RWPE1 (cell line): ENCODE measurements around the gene ZBTB21.
A peak's percentile ranks its signal among the peaks of the same experiment; 100 is the strongest.

ENCODE experiments used
- CTCF ChIA-PET: fragments of 350-600 bp; sonication (Branson Sonifier 250); formaldehyde crosslinking; extraction: SDS; loops from one replicate; lab custom pipeline; 2021; lab: Yijun Ruan, JAX
- POLR2A ChIA-PET: fragments of 400-600 bp; formaldehyde crosslinking; extraction: SDS; loops from one replicate; lab custom pipeline; 2020; ENCODE audit warnings: antibody characterized with exemption; ENCODE audit not compliant: low non-redundant PET; lab: Yijun Ruan, JAX
- DNase-seq: peaks from one replicate; pipeline ENCODE4 v3.0.0; 2012; ENCODE audit warnings: low spot score
- H3K27ac ChIP-seq: fragments of 450-650 bp; 2 replicates; pipeline ENCODE4 v1.5.1; 2017
- CTCF ChIP-seq: fragments of 450-650 bp; conservative IDR thresholded peaks from 2 replicates; pipeline ENCODE4 v1.5.1; 2017; ENCODE audit warnings: low read depth, mild to moderate bottlenecking

Gene ZBTB21

GRCh38 chr21:42037516-42037915 is 27.4 kb upstream of the ZBTB21 start:
- TF ChIP-seq CTCF = no peak
- no peak overlapping the region for H3K27ac ChIP-seq
- no peak for DNase-seq
- ChIA-PET POLR2A (no interaction called here), CTCF (no interaction called here)

- CTCF ChIA-PET = no interaction called here
- no peak for DNase-seq
- no peak for TF ChIP-seq CTCF
- POLR2A ChIA-PET = no interaction called here
- no peak overlapping the region for H3K27ac ChIP-seq
Measured at GRCh38 chr21:42036313-42036712, 26.2 kb upstream of the ZBTB21 start.

- POLR2A ChIA-PET = no interaction called here
- no peak for DNase-seq
- TF ChIP-seq CTCF = no peak
- H3K27ac ChIP-seq = no peak overlapping the region
- CTCF ChIA-PET = no interaction called here
Measured at GRCh38 chr21:42032968-42033367, 22.8 kb upstream of the ZBTB21 start.

- POLR2A ChIA-PET = interaction anchor here (0.6 kb wide), 1 partner anchor 54 kb away, joined by 4 read pairs; no protein-coding TSS in a partner anchor
- peak overlapping the region; percentile 7; the same call in 1 of the 2 replicates for H3K27ac ChIP-seq
- no peak for DNase-seq
- CTCF ChIA-PET = interaction anchor here (0.6 kb wide), 1 partner anchor 215 kb away, joined by 5 read pairs; no protein-coding TSS in a partner anchor
- no peak for TF ChIP-seq CTCF
Measured at GRCh38 chr21:42032266-42032665, 22.1 kb upstream of the ZBTB21 start.

GRCh38 chr21:42031816-42032215 is 21.7 kb upstream of the ZBTB21 start:
- peak overlapping the region; percentile 7; the same call in 1 of the 2 replicates for H3K27ac ChIP-seq
- DNase-seq = no peak
- ChIA-PET POLR2A (interaction anchor here (0.6 kb wide), 1 partner anchor 54 kb away, joined by 4 read pairs; no protein-coding TSS in a partner anchor), CTCF (interaction anchor here (0.6 kb wide), 1 partner anchor 215 kb away, joined by 5 read pairs; no protein-coding TSS in a partner anchor)
- no peak for TF ChIP-seq CTCF

GRCh38 chr21:42031241-42031640 is 21.1 kb upstream of the ZBTB21 start:
- no peak for TF ChIP-seq CTCF
- H3K27ac ChIP-seq = no peak overlapping the region
- ChIA-PET POLR2A (no interaction called here), CTCF (no interaction called here)
- no peak for DNase-seq
